Stimulated activated CD4-positive, alpha-beta T cell treated with anti-CD3 and anti-CD28 coated beads, Interleukin-12 subunit alpha, Interleukin-12 subunit beta, amount 100 ng/mL, for 24 hours (primary cell): Measurements from ENCODE around the gene PALM3.
A peak's percentile ranks its signal among the peaks of the same experiment; 100 is the strongest.

Experiments used
- DNase-seq, 2 experiments: peaks; one replicate each; pipeline ENCODE4 v3.0.0-alpha.2; 2020; ENCODE audit warnings: low read depth in 2 of 2

Gene PALM3

GRCh38 chr19:14089662-14090508, 28.0 kb upstream of the PALM3 start:
- DNase-seq: peak; percentile 30 to 33

- no peak for DNase-seq
Measured at GRCh38 chr19:14089412-14089661, 27.5 kb upstream of the PALM3 start.

GRCh38 chr19:14088634-14089411, 26.9 kb upstream of the PALM3 start:
- DNase-seq: no peak

GRCh38 chr19:14086098-14086497, 24.2 kb upstream of the PALM3 start:
- no peak for DNase-seq

GRCh38 chr19:14085309-14085995, 23.6 kb upstream of the PALM3 start, which contains the start of gene C19orf67:
C19orf67 (minus strand) TSS chr19:14085783; CDS start chr19:14085627, 156 bp downstream.
- DNase-seq: no peak

GRCh38 chr19:14082675-14082960, 20.7 kb upstream of the PALM3 start:
- no peak for DNase-seq

GRCh38 chr19:14081797-14082674, 20.2 kb upstream of the PALM3 start:
- no peak for DNase-seq

GRCh38 chr19:14080887-14081796, 19.3 kb upstream of the PALM3 start:
- peak; percentile 98 to 99 for DNase-seq

- DNase-seq: no peak
Measured at GRCh38 chr19:14078411-14078810, 16.5 kb upstream of the PALM3 start.

- peak in 1 of 2 experiments; percentile 39 for DNase-seq
Measured at GRCh38 chr19:14073925-14074838, 12.3 kb upstream of the PALM3 start.

GRCh38 chr19:14073261-14073924, 11.5 kb upstream of the PALM3 start:
- DNase-seq: peak; percentile 44 to 63

- DNase-seq: no peak
Measured at GRCh38 chr19:14072535-14073260, 10.8 kb upstream of the PALM3 start, which contains the start of gene MISP3. MISP3 (plus strand) TSS chr19:14072786; CDS start chr19:14073310, 524 bp downstream.

- no peak for DNase-seq
Measured at GRCh38 chr19:14070268-14071050, 8.6 kb upstream of the PALM3 start.

- DNase-seq: no peak
Measured at GRCh38 chr19:14066134-14066533, 4.3 kb upstream of the PALM3 start.

GRCh38 chr19:14063105-14063504, 1.2 kb upstream of the PALM3 start:
- no peak for DNase-seq

GRCh38 chr19:14062558-14062855, 631 bp upstream of the PALM3 start:
- DNase-seq: no peak

GRCh38 chr19:14061081-14061749, 661 bp downstream of the PALM3 start:
- no peak for DNase-seq
